AG09319 (cell line): Measurements from ENCODE around the gene PEPD.

Source experiments
- DNase-seq: peaks from one replicate; pipeline ENCODE4 v3.0.0-alpha.2; 2010; ENCODE audit warnings: low read depth; ENCODE audit errors: extremely low read depth
- TF ChIP-seq, protein P1 (sequence below): IDR thresholded peaks from 2 replicates; pipeline ENCODE4 v1.5.1; 2011; ENCODE audit warnings: low read depth, mild to moderate bottlenecking, inconsistent platforms, low read length, moderate library complexity

PEPD gene

DNA sequence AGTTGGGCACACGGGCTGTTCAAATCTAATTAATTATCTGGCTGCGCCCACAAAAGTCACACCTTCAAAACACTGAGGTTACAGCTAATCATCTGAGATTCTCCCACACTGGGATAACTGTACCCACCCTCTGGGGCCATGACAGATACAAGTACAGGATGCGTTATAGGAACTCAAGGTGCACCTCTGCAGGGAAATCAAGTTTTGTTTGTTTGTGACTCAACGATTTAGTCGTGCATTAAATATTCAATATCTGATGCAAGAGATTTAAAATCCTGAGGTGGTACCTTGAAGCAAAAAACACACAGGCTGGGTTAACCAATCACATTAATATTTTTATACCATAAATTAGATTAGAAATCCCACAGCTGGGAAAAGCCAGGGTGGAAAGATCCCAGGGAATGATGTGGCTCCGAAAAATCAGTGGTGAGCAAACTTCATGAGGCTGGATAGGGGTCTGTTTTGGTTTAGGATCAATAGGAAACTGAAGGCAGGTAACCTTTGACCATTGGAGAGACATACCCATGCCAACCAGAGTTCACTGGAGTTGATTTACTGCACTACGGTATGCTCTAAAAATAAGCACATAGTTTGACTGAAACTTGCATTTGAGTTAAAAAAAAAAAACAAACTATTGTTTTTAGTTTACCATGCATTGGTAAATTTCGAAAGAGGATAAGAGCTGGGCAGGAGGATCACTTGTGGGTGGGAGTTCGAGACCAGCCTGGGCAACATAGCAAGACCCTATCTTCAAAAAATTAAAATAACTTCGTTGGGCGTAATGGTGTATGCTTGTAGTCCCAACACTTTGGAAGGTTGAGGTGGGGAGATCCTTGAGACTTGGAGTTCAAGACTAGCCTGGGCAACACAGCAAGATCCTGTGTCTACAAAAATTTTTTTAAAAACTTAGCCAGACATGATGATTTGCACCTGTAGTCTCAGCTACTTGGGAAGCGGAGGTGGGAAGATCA, 172.0 kb downstream of the PEPD start:
- TF ChIP-seq, protein P1, sequence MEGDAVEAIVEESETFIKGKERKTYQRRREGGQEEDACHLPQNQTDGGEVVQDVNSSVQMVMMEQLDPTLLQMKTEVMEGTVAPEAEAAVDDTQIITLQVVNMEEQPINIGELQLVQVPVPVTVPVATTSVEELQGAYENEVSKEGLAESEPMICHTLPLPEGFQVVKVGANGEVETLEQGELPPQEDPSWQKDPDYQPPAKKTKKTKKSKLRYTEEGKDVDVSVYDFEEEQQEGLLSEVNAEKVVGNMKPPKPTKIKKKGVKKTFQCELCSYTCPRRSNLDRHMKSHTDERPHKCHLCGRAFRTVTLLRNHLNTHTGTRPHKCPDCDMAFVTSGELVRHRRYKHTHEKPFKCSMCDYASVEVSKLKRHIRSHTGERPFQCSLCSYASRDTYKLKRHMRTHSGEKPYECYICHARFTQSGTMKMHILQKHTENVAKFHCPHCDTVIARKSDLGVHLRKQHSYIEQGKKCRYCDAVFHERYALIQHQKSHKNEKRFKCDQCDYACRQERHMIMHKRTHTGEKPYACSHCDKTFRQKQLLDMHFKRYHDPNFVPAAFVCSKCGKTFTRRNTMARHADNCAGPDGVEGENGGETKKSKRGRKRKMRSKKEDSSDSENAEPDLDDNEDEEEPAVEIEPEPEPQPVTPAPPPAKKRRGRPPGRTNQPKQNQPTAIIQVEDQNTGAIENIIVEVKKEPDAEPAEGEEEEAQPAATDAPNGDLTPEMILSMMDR: no peak
- no peak for DNase-seq

DNA sequence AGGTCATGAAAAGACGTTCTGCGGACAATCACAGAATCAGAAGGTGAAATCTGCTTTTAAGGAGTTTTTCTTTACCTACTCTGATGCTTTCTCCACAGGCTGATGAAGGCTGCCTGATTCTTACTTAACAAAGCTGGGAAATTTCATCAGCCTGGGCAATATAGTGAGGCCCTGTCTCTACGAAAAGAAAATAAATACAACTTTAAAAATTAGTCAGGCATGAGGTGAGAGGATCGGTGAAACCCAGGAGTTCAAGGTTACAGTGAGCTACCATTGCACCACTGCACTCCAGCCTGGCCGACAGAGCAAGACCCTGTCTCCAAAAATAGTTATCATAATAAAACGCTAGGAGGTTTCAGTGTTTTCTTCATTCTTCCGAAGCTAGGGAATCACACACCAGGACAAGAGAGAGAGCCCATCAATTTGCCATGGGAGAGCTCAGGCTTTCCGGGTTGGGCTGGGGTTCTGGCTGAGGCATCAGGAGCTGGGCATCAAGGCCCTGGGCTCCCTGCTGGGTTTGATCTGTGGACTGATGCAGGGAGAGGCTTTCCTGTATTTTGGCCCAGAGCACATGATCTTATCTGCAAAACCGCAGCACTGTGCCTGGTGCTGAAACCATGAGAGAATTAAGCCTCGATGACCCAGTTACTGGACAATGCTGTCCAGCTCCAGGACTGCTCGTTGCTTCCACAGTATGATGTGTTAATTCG, 173.1 kb downstream of the PEPD start:
- DNase-seq: no peak
- TF ChIP-seq, protein P1: no peak

DNA sequence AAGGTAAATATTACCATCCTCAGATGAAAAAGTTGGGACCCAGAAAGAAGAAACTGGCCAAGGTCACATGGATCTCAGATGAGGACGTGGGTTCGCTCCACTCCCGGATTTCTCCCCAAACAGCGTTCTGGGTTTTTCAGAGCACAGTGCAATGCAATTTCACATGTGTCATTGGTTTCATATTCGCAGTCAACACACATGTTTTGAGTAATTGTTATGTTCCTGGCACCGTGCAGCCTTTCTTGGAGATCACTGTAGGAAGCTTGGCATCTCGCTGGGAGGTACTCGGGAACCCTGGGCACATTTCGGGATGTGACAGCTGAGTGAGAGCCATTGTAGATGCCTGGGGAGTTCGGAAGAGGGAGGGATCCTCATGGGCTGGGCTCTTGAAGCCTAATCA, 174.3 kb downstream of the PEPD start:
- TF ChIP-seq, protein P1: no peak
- DNase-seq: no peak

DNA sequence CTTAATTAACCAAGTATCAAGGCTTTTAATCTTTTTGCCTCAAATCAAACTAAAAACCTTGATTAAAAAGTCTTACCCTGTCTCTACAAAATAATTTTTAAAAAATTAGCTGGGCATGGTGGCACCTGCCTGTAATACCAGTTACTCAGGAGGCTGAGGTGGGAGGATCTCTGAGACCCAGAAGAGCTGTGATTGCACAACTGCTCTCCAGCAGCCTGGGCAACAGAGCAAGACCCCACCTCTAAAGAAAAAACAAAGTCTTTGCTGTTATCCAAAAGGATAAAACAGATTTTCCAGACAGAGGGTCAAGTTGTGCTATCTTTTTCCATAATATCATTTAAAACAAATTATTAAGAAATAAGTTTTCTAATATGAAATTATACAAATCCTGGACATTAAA, 174.9 kb downstream of the PEPD start:
- TF ChIP-seq, protein P1: no peak

DNA sequence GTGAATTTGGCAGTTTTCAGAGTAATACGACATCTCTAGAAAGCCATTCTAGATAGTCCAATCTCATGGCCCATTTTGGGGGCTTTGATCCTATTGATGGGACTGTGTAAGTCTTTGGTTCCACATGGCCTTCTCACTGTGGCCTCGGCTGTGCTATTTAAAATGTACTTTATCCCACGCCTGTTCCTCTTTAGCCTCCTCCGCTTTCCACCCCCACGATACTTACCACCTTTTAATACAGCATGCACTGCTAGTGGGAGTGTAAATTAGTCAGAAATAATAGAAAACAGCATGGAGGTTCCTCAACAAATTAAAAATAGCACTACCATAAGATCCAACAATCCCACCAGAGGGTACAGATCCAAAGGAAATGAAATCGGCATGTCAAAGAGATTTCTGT, 176.4 kb downstream of the PEPD start:
- TF ChIP-seq, protein P1: no peak
- DNase-seq: no peak

More for the DNA sequence above, 174.9 kb downstream of the PEPD start:
- DNase-seq: no peak

DNA sequence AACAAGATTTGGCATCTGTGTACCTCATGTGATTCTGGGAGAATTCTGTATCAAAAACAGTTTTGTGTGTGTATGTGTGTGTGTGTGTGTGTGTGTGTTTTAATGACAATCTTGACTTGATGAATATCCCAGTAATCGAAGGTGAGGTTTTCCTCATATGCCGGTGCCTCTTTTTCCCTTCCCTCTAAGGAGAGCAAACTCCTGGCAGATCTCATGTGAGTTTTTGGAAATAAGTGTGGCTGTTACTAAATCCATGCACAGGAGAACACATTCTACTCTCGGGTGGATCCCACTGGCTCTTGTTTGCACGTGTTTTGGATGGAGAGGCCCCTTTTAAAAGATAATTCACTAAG, 177.0 kb downstream of the PEPD start:
- TF ChIP-seq, protein P1: no peak
- DNase-seq: no peak

DNA sequence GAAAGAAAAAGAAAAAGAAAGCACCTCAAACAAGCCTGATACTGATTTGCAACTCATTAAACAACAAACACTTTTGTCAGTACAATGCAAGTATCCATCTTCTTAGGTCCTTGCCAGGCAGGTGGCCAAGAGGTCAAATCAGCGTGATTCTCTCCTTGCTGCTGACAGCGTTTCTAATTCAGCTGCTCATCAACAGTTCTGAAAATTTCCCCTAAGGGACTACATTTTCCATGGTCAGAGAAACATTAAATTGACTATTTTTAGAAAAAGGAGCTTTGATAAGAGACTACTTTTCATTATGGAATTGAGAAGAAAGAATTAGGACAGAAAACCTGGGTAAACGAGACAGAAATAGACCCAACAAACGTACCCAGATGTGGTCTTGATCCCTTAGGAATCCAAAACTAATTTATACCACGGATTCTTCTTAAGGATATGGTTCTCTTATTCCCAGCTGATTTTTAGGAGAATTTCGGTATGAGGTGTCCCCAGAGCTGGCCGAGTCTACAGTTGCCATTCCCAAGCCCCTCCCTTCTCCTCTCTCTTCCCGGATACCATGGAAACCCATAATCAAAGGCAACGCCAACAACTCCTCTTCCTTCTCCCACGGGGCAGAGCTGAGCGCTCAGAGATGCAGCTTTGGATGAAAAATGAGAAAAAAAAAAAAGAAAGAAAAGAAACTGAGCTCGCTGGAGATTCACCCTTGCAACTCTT, 177.6 kb downstream of the PEPD start:
- TF ChIP-seq, protein P1: no peak
- no peak for DNase-seq
